ENCODE data around the gene COL4A4. TPM values are rescaled to one million over a fixed set of nuclear protein-coding genes. Genes with fewer than 3 reads are reported as not detected.

COL4A4 gene
- total and polyA plus RNA-seq, 8 donors, result 0.75 to 5.7 (median 3.6) TPM

DNA sequence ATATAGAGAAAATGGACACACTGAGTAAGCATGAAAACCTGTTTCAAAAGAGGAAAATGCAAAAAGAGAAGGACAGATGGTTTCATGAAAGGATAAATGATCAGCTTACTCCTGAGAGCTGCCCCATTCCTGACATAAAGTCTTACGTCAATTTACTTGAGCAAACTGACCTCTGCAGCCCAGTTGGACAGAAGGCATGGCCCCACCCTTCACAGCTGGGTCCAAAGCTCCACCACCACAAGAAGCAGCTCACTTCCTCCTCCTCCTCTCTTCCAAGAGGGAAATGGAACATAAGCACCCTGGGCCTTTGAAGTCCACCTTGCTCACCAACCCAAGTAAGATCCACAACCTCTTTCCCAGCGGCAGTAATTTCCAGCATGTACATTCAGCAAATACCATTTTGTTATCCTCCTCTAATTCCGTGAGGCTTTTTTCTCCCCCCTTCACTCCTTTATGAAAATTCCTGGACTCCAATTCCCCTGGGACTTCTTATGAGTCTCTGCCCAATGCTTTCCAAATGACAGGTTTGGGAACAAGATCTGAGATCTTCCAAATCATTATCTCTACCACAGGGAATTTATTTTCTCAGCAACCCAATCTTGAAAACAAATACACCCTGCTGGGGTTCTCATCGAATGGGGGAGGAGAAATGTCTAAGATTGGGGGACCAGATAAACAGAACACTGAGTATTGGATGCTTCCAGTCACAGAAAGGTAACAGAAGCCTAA lies 10.1 kb downstream of the COL4A4 start:
- Histone ChIP-seq H3K9me3 (no peaks in the 10 kb centered on the region), H3K27ac (no peak overlapping the region), H3K27me3 (no peaks in the 10 kb centered on the region), H3K4me1 (peaks cover 0 to 5% (median 3%) of the 10 kb centered on the region in 3 donors), H3K4me3 (no peak overlapping the region), H3K36me3 (no peaks in the 10 kb centered on the region)
- DNase-seq (no peak), ATAC-seq (peak; percentile 48 to 65 (median 57)), FAIRE-seq (no peak)
- WGBS, 2 donors, result 63 to 66% methylated on average over 4 of the region's 4 CpGs
- TF ChIP-seq, protein P1, sequence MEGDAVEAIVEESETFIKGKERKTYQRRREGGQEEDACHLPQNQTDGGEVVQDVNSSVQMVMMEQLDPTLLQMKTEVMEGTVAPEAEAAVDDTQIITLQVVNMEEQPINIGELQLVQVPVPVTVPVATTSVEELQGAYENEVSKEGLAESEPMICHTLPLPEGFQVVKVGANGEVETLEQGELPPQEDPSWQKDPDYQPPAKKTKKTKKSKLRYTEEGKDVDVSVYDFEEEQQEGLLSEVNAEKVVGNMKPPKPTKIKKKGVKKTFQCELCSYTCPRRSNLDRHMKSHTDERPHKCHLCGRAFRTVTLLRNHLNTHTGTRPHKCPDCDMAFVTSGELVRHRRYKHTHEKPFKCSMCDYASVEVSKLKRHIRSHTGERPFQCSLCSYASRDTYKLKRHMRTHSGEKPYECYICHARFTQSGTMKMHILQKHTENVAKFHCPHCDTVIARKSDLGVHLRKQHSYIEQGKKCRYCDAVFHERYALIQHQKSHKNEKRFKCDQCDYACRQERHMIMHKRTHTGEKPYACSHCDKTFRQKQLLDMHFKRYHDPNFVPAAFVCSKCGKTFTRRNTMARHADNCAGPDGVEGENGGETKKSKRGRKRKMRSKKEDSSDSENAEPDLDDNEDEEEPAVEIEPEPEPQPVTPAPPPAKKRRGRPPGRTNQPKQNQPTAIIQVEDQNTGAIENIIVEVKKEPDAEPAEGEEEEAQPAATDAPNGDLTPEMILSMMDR (IDR thresholded peaks at IDR 0.05), result no peak
- intact Hi-C loops (cut with DNase I), result no loop called here

GRCh38 chr2:227153307-227153706 lies 10.7 kb downstream of the COL4A4 start:
- no peaks in the 10 kb centered on the region for H3K27me3 ChIP-seq
- TF ChIP-seq, protein P1 (IDR thresholded peaks at IDR 0.05), result no peak
- no peak overlapping the region for H3K27ac ChIP-seq
- FAIRE-seq (no peak), ATAC-seq (peak in 2 of 4 donors; percentile 34 to 55), DNase-seq (no peak)
- intact Hi-C loops (cut with DNase I), result no loop called here
- H3K9me3 ChIP-seq, result no peaks in the 10 kb centered on the region
- peaks cover 0 to 5% (median 3%) of the 10 kb centered on the region in 3 donors for H3K4me1 ChIP-seq
- no peak overlapping the region for H3K4me3 ChIP-seq
- WGBS, 2 donors, result 57 to 58% methylated on average over 4 of the region's 4 CpGs
- H3K36me3 ChIP-seq, result no peaks in the 10 kb centered on the region

DNA sequence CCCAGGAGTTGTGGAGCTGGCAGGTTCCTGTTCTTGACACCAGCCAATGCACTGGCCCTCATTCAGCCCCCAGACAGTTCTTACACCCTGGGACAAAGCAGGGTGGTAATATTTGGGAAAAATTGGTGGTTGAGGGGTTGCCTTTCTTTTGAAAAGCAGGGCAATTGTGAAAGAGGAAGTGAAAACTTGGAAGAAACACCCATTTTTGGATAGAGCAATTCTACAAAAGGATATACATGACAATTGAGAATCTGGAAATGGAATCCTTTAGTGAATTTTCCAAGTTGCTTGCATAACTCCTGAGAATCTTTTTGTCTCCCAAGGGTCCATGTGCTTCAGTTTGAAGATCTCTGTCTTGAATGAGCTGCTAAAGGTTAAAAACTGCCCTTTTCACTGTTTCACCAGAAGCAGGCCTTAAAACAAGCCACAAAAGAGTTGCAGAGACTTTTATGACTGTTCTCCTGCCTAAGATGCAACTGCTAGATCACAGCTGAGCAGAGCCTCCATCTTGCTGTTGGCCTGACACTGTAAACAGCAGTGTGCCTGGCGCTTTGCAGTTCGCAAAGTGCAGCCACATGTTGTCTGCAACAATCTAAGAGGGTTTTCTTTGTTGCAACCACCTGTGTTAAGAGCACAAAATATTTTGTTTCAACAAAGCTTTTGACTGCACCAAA lies 11.8 kb downstream of the COL4A4 start:
- no peaks in the 10 kb centered on the region for H3K27me3 ChIP-seq
- peaks cover 0 to 5% (median 3%) of the 10 kb centered on the region in 3 donors for H3K4me1 ChIP-seq
- H3K9me3 ChIP-seq, result no peaks in the 10 kb centered on the region
- DNase-seq (no peak), ATAC-seq (no peak), FAIRE-seq (no peak)
- H3K36me3 ChIP-seq, result no peaks in the 10 kb centered on the region
- H3K27ac ChIP-seq, result no peak overlapping the region
- 89 to 98% methylated on average over 2 of the region's 2 CpGs for WGBS, 2 donors
- intact Hi-C loops (cut with DNase I), result no loop called here
- H3K4me3 ChIP-seq, result no peak overlapping the region
- TF ChIP-seq, protein P1 (IDR thresholded peaks at IDR 0.05), result no peak

GRCh38 chr2:227150222-227150936 lies 13.6 kb downstream of the COL4A4 start:
- Histone ChIP-seq H3K36me3 (no peaks in the 10 kb centered on the region), H3K4me1 (peaks cover 0 to 5% (median 3%) of the 10 kb centered on the region in 3 donors), H3K4me3 (no peak overlapping the region), H3K27me3 (no peaks in the 10 kb centered on the region), H3K9me3 (no peaks in the 10 kb centered on the region), H3K27ac (no peak overlapping the region)
- TF ChIP-seq, protein P1 (IDR thresholded peaks at IDR 0.05), result no peak
- 66 to 76% methylated on average over 2 of the region's 2 CpGs for WGBS, 2 donors
- DNase-seq, result no peak
- intact Hi-C loops (cut with DNase I), result no loop called here
- FAIRE-seq, result no peak
- ATAC-seq, result peak in 2 of 4 donors; percentile 45 to 58

Measured in pancreas (tissue), 10 donors.